HG03432 (cell line): ENCODE measurements around the gene DNAJB6.
"Not testable (repeated sequence)": the region's sequence is repeated elsewhere in the genome, so short reads cannot be mapped to it uniquely, and the experiment has no call there.

Experiments
- ATAC-seq: cut with Tn5 transposase; IDR thresholded peaks from one replicate; pipeline ENCODE4 v1.9.1; 2021; ENCODE audit warnings: mild to moderate bottlenecking, moderate library complexity; ENCODE audit not compliant: unreplicated experiment

The DNAJB6 gene

GRCh38 chr7:157438121-157439025 lies 101.6 kb downstream of the DNAJB6 start:
- ATAC-seq = no peak

- ATAC-seq = no peak
Observed at GRCh38 chr7:157439149-157439548, 102.3 kb downstream of the DNAJB6 start.

GRCh38 chr7:157439761-157440160 lies 103.0 kb downstream of the DNAJB6 start:
- no peak for ATAC-seq

GRCh38 chr7:157440346-157441022 lies 103.7 kb downstream of the DNAJB6 start:
- ATAC-seq = no peak

GRCh38 chr7:157441023-157441399 lies 104.2 kb downstream of the DNAJB6 start:
- no peak for ATAC-seq

GRCh38 chr7:157442456-157442855 lies 105.7 kb downstream of the DNAJB6 start:
- ATAC-seq = no peak

- no peak for ATAC-seq
Observed at GRCh38 chr7:157442993-157443831, 106.4 kb downstream of the DNAJB6 start.

GRCh38 chr7:157444011-157444842 lies 107.4 kb downstream of the DNAJB6 start:
- ATAC-seq = no peak

GRCh38 chr7:157444843-157445135 lies 108.0 kb downstream of the DNAJB6 start:
- no peak for ATAC-seq

- no peak for ATAC-seq
Observed at GRCh38 chr7:157445246-157445955, 108.6 kb downstream of the DNAJB6 start.

- no peak for ATAC-seq
Observed at GRCh38 chr7:157445956-157446295, 109.1 kb downstream of the DNAJB6 start.

GRCh38 chr7:157446322-157446721 lies 109.5 kb downstream of the DNAJB6 start:
- no peak for ATAC-seq

GRCh38 chr7:157454003-157454402 lies 117.2 kb downstream of the DNAJB6 start:
- not testable (repeated sequence) for ATAC-seq

- ATAC-seq = no peak
Observed at GRCh38 chr7:157457355-157458253, 120.8 kb downstream of the DNAJB6 start.

- no peak for ATAC-seq
Observed at GRCh38 chr7:157458254-157458633, 121.4 kb downstream of the DNAJB6 start.

GRCh38 chr7:157459966-157460365 lies 123.2 kb downstream of the DNAJB6 start:
- no peak for ATAC-seq

- no peak for ATAC-seq
Observed at GRCh38 chr7:157460721-157461120, 123.9 kb downstream of the DNAJB6 start.

GRCh38 chr7:157461573-157462418 lies 125.0 kb downstream of the DNAJB6 start:
- no peak for ATAC-seq
